GM21528 (cell line): ENCODE measurements around the gene FMO4.
"Not testable (repeated sequence)": the region's sequence is repeated elsewhere in the genome, so short reads cannot be mapped to it uniquely, and the experiment has no call there.

Source experiments
- ATAC-seq: cut with Tn5 transposase; IDR thresholded peaks from one replicate; pipeline ENCODE4 v1.9.1; 2021; ENCODE audit warnings: mild to moderate bottlenecking, moderate library complexity; ENCODE audit not compliant: unreplicated experiment, low FRiP score

FMO4 gene

DNA sequence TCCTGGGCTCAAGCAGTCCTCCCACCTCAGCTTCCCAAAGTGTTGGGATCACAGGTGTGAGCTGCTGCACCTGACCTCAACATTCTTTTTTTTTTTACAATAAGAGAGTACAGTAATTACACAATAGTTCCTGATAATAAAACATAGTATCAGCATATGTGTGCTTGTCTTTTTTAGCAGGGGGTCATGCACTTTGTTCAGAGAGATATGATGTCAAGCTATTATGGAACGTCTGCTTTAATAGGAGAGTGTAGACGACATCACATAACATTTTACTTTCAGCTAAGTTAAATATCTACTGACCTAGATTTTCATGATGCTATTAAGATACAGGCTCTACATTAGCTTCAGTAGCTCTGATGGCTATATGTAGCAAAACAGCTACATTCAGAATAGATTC is 70.5 kb downstream of the FMO4 start:
- no peak for ATAC-seq

DNA sequence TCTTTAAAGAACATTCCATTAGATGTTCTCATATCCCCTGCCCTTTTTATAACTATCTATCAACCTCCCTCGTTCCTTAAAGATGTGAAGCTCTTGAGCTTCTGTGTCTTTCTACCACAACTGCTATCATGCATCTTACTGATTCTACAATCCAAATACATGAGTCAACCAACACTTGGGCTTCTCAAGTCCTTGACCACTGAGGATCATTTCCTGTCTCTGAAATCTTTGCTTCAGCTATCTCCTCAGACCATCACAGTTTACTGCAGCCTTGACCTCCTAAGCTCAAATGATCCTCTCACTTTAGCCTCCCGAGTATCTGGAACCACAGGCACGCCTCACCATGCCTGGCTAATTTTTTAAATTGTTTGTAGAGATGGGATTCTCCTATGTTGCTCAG is 75.2 kb downstream of the FMO4 start:
- ATAC-seq, result no peak

GRCh38 chr1:171390740-171391139 is 76.8 kb downstream of the FMO4 start:
- not testable (repeated sequence) for ATAC-seq
